HG02981 (cell line): ENCODE measurements around the gene HEATR5A.
"Not testable (repeated sequence)": the region's sequence is repeated elsewhere in the genome, so short reads cannot be mapped to it uniquely, and the experiment has no call there.

Source experiments
- ATAC-seq: cut with Tn5 transposase; IDR thresholded peaks from one replicate; pipeline ENCODE4 v1.9.1; 2021; ENCODE audit warnings: mild to moderate bottlenecking, moderate library complexity; ENCODE audit not compliant: unreplicated experiment

HEATR5A gene

DNA sequence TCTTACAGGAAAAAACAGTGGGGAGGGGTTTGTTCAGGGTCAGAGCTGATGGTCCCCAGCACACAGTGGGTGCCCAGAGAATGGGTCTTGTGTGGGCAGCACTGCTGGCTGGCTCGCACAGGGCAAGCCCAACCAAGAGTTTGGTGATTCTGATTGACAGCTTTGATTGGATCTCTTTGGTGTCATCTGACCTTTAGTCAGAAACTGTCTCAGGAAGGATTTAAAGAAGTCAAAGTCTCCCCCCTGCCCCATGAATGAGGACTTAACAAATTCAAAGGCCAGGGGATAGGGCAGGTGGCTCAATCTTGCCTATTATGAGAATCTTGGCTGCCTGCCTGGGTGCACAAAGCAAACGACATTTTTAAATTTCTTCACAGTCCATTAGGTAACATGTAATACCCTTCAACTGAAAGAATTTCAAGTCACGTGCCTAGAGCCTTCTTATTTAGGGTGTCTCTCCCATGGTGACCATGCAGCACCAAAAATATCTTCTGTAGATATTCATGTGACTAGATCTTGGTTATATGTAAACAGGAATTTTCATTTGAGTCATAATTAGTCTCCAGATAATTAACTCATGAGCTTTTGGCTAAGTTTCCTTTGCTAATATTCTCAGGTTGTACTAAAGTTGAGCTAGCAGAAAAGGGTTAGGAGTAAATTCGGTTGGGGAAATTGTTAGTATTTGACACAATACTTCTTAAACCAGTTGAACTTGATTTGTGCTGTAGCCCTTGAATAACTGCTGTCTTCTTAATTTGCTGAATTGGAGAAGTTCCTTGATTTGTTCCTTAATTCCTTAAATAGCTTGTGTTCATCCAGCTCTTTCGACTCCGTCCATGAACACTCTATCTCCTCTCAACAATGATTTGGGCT, 158.3 kb downstream of the HEATR5A start:
- ATAC-seq, result no peak

DNA sequence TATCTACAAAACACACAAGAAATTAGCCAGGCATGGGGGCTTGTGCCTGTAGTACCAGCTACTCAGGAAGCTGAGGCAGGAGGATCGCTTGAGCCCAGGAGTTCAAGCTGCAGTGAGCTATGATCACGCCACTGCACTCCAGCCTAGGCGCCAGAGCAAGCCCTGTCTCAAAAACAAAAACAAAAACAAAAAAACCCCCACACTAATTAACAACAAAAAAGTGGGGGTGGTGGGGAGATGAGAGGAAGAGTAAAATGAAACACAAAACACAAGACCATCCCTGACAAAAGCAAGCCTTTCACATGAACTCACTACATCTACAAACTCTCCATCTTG, 158.9 kb downstream of the HEATR5A start:
- no peak for ATAC-seq

DNA sequence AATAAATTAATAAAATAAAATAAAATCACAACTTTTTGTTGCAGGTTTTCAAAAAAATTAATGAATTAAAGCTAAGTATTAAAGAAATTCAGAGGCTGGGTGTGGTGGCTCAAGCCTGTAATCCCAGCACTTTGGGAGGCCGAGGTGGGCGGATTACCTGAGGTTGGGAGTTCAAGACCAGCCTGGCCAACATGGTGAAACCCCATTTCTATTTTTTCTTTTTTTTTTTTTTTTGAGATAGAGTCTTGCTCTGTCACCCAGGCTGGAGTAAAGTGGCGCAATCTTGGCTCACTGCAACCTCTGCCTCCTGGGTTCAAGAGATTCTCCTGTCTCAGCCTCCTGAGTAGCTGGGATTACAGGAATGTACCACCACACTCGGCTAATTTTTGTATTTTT, 161.3 kb downstream of the HEATR5A start:
- ATAC-seq, result not testable (repeated sequence)

DNA sequence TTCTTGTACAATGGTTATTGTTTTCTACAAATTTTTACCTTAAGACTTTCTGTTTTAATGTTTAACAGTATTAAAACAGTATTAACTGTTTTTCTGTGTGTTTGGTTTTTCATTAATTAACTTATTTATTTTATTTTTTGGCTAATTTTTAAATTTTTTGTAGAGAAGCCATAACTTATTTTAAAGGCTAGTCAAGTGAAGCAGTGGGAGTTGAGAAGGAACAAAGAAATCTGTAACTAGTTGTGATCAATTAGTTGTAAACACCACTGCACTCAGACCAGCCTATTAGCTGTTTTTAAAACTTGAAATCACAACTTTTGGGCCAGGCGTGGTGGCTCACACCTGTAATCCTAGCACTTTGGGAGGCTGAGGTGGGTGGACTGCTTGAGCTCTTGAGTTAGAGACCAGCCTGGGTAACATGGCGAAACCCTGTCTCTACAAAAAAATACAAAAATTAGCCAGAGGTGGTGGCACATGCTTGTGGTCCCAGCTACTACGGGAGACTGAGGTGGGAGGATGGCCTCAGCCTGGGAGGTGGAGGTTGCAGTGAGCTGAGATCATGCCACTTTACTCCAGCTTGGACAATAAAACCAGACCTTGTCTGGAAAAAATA, 161.8 kb downstream of the HEATR5A start:
- no peak for ATAC-seq

DNA sequence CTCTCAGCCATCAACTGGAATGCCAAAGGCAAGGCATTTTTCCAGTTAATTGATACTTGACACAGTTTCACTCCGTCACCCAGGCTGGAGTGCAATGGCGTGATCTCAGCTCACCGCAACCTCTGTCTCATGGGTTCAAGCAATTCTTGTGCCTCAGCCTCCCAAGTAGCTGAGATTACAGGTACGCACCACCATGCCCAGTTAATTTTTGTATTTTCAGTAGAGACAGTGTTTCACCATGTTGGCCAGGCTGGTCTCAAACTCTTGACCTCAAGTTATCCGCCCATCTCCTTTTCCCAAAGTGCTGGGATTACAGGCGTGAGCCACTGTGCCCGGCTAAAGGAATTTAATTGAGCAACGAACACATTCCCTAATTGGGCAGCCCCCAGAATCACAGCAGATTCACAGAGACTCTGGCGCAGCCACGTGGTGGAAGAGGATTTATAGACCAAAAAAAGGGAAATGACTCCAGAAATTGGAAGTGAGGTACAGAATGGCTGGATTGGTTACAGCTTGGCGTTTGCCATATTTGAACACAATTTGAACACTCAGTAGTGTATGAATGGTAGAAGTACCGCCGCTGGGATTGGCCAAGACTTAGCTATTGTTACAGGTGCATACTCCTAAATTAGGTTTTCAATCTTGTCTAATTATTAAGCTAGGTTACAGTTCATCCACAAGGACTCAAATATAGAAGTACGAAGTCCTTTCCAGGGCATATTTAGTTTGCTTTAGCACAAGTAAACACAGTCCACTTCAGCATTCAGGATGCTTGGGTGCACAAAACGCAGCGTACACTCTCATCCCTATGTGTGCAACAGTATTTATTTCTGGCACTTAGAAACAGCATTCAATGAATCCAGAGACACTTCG, 162.6 kb downstream of the HEATR5A start:
- not testable (repeated sequence) for ATAC-seq

DNA sequence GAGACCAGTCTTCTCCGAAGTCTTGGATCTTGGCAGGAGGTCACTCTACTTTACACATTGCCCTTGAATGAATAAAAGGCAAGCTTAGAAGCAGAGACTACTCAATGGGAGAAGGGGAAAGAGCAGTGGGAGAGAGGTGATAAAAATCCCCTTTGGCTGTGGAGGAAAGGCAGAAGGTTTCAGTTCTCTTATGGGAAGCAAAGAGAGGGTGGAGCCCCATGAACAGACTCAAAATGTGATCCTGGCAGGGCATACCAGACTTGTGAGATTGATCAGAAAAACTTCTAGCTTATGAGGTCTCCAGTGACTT, 163.2 kb downstream of the HEATR5A start:
- ATAC-seq, result no peak

DNA sequence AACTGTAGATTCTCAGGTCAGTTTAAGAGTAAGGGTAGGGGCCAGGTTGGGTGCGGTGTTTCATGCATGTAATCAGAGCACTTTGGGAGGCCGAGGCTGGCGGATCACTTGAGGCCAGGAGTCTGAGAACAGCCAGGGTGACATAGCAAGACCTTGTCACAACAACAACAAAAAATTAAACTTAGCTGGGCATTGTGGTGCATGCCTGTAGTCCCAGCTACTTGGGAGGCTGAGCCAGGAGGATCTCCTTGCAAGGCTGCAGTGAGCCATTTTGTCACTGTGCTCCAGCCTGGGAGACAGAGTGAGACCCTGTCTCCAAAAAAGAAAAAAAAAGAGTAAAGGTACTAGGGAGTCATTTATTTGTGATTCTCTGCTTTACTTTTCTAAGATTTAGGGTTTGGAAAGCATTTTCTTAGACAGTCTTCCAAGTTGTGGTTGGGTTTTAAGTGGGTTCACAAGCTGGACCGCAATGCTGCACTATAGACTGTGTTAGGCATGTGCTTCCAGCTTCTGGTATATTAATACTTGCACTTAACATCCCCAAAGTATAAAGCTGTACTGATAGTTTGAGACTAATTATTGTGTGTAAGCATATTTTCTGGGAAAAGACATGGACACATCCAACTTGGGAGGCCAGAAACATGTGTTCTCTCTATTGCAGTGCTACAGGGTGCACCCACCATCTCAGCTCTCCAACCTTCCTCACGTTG, 163.7 kb downstream of the HEATR5A start:
- no peak for ATAC-seq

DNA sequence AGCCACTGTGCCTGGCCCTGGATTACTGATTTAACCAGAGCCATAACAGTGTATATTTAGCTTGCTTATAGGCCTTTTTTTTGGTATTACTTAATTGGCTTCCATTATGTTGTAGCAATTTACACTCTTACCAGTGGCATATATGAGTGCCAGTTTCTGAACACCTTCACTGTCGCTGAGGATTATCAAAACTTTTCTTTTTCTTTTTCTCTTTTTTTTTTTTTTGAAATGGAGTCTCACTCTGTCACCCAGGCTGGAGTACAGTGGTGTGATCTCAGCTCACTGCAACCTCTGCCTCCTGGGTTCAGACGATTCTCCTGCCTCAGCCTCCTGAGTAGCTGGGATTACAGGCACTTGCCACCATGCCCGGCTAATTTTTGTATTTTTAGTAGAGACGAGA, 164.4 kb downstream of the HEATR5A start:
- not testable (repeated sequence) for ATAC-seq

DNA sequence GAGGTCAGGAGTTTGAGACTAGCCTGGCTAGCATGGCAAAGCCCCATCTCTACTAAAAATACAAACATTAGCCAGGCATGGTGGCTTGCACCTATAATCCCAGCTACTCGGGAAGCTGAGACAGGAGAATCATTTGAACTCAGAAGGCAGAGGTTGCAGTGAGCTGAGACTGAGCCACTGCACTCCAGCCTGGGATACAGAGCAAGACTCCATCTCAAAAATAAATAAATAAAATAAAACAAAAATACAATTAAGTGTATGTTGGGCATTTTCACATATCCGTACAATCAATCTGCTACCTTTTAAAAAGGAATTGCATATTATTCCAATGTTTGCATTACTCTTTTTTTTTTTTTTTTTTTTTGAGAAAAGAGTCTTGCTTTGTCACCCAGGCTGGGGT, 165.1 kb downstream of the HEATR5A start:
- no peak for ATAC-seq

DNA sequence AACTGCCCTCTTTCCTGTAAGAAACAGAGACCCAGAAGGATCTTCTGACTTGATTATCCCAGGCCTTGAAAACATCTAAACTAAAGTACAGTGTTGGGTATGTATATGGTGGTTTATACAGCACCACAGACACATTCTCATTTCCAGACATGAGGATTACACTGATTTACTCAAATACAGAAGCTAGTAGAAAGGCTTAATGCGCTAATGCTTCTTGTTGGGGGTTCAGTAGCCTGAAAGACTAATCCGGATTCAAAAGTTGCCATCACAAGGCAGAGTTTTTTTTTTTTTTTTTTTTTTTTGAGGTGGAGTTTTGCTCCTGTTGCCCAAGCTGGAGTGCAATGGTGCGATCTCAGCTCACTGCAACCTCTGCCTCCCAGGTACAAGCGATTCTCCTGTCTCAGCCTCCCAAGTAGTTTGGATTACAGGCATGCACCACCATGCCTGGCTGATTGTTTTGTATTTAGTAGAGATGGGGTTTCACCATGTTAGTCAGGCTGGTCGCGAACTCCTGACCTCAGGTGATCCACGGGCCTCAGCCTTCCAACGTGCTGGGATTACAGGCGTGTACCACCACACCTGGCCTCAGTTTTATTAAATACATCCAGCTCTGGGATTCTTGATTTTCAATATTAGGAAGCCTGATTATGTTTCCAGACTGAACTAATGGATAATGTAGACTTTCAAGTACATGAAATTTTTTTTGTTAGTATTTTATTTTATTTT, 166.4 kb downstream of the HEATR5A start:
- no peak for ATAC-seq

DNA sequence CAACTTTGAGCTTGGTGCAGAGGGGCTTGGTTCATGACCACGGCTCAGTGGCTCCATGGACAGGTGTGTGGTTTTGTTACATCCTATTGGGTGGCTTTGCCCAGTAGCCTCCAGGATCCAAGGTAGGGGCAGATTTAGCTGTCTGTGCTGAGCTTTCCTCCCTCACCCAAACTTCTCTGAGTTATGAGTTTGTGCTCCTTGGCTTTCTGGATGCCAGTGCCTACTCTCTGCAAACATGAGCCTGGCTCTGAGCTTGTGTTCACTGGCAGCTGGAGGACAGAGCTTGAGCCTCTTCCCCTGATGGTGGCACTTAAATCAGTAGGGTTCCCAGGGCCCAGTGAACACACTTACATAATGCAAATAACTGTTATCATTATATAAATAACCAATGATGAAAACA, 167.5 kb downstream of the HEATR5A start:
- ATAC-seq, result no peak

DNA sequence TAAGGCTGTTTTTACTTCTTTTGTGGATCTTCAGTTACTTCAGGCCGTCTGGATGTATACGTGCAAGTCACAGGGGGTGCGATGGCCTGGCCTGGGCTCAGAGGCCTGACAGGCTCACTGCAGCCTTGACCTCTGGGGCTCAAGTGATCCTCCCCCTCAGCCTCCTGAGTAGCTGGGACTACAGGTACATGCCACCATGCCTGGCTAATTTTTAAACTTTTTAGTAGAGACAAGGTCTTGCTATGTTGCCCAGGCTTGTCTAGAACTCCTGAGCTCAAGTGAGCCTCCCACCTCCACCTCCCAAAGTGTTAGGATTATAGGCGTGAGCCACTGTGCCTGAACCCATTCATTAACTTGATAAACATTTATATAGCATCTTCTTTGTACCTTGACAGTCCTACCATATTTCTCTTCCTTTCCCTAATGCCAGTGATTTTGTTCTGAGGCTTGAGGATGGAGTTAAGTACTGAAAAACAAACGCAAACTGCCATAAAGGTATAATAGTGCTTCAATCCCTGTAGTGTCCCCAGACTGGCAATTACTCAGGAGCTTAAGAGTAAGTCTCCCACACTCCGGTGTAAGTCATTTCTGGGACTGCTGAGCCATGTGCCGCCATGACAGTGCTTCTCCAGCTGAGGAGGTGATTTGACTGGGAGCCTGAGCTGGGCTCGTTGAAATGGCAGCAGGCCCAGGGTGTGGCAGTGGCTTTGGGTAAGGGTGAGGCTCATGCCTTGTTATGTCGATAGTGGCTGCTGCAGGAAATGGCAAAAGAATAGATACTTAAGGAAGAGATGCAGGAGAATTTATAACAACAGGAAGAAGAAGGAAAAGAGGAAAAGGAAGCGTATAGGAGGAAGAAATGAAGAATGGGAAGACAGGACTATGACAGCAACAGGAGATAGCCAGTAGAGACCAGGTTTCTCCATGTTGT, 169.1 kb downstream of the HEATR5A start:
- no peak for ATAC-seq

DNA sequence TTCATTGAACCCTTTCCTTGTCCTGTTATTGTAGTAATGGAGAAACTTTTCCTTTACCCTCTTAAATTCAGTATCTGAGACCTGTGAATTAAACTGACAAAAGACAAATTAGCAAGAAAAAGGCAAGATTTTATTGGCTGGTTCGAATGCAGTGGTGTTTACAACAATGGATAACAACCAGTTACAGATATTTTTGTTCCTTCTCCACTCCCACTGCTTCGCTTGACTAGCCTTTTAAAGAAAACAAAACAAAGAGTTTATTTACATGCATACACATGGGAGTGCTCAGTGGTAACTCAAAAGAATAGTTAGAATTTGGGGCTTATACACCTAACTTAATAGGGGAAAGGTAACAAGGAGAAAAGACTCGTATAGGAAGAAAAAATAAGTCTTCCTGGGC, 175.7 kb downstream of the HEATR5A start:
- ATAC-seq, result no peak

DNA sequence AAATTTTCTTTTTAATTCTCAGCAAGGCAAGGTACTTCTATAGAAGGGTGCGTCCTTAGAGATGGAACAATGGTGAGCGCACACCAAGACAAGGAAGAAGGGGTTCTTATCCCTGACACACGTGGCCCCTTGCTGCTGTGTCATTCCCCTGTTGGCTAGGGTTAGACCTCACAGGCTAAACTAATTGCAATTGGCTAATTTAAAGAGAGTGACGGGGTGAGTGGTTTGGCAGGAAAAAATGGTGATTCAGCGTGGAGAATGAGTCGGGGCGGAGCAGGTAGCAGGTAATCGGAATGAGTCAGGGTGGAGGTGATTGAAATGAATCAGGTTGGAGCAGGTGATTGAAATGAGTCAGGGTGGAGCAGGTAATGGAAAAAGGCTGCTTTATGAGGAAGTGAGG, 176.5 kb downstream of the HEATR5A start:
- ATAC-seq, result no peak

DNA sequence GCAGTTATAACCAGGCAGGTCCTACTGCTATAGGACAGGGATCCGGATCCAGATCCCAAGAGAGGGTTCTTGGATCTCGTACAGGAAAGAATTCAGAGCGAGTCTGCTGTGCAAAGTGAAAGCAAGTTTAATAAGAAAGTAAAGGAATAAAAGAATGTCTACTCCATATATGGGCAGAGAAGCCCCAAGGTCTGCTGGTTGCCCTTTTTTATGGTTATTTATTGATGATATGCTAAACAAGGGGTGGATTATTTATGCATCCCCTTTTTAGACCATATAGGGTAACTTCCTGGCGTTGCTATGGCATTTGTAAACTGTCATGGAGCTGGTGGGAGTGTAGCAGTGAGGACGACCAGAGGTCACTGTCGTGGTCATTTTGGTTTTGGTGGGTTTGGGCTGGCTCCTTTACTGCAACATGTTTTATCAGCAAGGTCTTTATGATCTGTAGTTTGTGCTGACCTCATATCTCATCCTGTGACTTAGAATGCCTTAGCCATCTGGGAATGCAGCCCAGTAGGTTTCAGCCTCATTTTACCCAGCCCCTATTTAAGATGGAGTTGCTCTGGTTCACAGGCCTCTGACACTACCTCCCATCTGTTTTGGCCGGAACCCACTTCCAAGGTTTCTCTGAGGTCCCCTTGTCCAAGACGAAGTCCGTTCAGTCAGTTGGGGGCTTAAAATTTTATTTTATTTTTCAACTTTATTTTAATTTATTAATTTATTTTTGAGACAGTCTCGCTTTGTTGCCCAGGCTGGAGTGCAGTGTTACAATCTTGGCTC, 178.0 kb downstream of the HEATR5A start:
- ATAC-seq, result not testable (repeated sequence)
